Thyroid gland (tissue), 4 donors: ENCODE data around the gene NEURL4.

Source experiments
- POLR2A ChIP-seq, 2 donors: fragments of 450-650 bp; IDR thresholded peaks; one replicate each; pipeline ENCODE4 v1.6.1; 2017; ENCODE audit warnings: antibody characterized with exemption in 2 of 2, mild to moderate bottlenecking in 2 of 2, moderate library complexity in 1 of 2
- TF ChIP-seq, protein P1 (sequence below), 6 experiments: fragments of 200-600 bp in 3 of 6; fragments of 450-650 bp in 3 of 6; sonication (generic) in 3 of 6; IDR thresholded peaks; one replicate each; pipeline ENCODE4 v1.5.1; 2016 to 2019; ENCODE audit warnings: antibody characterized with exemption in 6 of 6, mild to moderate bottlenecking in 2 of 6, inconsistent platforms in 1 of 6, moderate library complexity in 1 of 6

DNA sequence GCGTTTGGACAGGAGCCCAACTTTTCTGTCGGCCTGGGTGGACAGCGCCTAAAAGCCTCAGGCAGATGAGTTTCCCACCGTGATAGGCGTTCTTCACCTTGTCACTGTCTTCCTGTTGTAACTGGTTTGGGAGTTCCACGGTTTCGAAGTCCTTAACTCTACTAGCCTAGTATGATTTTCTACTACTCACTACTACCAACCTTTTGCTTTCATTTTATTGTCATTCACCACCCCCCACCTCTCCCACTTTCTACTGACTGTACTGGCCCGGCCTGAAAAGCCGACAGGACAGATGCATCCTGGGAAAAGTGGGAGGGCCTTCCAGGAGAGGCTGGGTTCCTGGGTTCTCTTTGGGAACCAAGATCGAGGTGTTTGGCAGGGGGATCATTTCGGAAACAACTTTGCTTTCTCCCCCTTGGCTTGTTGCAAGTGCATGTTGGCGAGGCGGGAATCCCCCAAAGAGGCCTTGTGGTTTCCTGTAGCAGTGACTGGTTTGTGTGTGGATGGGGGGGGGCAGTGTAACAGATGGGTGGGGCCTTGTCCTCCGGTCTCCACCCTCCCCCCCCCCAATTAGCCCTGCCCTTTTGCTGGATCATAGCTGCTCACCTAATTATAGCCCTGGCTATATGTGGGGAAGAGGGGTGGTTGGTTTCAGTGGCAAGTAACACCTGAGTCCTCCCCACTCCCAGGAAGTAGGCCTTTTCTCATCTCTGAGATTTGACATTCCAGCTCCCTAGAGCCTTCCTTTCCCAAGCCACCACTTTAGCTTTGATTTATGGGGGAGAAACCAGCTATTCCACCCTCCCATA, 20.3 kb downstream of the NEURL4 start:
- TF ChIP-seq, protein P1, sequence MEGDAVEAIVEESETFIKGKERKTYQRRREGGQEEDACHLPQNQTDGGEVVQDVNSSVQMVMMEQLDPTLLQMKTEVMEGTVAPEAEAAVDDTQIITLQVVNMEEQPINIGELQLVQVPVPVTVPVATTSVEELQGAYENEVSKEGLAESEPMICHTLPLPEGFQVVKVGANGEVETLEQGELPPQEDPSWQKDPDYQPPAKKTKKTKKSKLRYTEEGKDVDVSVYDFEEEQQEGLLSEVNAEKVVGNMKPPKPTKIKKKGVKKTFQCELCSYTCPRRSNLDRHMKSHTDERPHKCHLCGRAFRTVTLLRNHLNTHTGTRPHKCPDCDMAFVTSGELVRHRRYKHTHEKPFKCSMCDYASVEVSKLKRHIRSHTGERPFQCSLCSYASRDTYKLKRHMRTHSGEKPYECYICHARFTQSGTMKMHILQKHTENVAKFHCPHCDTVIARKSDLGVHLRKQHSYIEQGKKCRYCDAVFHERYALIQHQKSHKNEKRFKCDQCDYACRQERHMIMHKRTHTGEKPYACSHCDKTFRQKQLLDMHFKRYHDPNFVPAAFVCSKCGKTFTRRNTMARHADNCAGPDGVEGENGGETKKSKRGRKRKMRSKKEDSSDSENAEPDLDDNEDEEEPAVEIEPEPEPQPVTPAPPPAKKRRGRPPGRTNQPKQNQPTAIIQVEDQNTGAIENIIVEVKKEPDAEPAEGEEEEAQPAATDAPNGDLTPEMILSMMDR (IDR thresholded peaks at IDR 0.05) = no peak
- no peak for TF ChIP-seq POLR2A (IDR thresholded peaks at IDR 0.05)
